Esophagus (tissue), 2 donors: ENCODE data around the gene CACNG6. TPM values are rescaled to one million over a fixed set of nuclear protein-coding genes. Genes with fewer than 3 reads are reported as not detected.
A peak's percentile ranks its signal among the peaks of the same experiment; 100 is the strongest.

Source experiments
- H3K27ac ChIP-seq, 2 donors: one replicate each; pipeline ENCODE4 v1.5.1; 2013; ENCODE audit warnings: low read depth in 2 of 2, mild to moderate bottlenecking in 2 of 2, inconsistent platforms in 1 of 2, low read length in 1 of 2, moderate library complexity in 1 of 2
- H3K27me3 ChIP-seq, 2 donors: one replicate each; pipeline ENCODE4 v1.6.1; 2013; ENCODE audit warnings: low read length in 2 of 2, control low read depth in 1 of 2, mild to moderate bottlenecking in 1 of 2; ENCODE audit not compliant: insufficient read depth in 2 of 2, control insufficient read depth in 1 of 2
- H3K36me3 ChIP-seq, 2 donors: one replicate each; pipeline ENCODE4 v1.6.1; 2013; ENCODE audit warnings: low read length in 1 of 2; ENCODE audit not compliant: control insufficient read depth in 2 of 2, insufficient read depth in 2 of 2
- H3K4me1 ChIP-seq, 2 donors: one replicate each; pipeline ENCODE4 v1.6.1; 2013; ENCODE audit warnings: low read length in 1 of 2; ENCODE audit not compliant: control insufficient read depth in 2 of 2, insufficient read depth in 2 of 2
- H3K4me3 ChIP-seq, 2 donors: one replicate each; pipeline ENCODE4 v1.5.1; 2013; ENCODE audit warnings: low read length in 2 of 2, mild to moderate bottlenecking in 2 of 2, low read depth in 1 of 2, moderate library complexity in 1 of 2
- H3K9me3 ChIP-seq, 2 donors: one replicate each; pipeline ENCODE4 v1.6.1; 2013; ENCODE audit warnings: mild to moderate bottlenecking in 2 of 2, low read depth in 1 of 2, low read length in 1 of 2, moderate library complexity in 1 of 2; ENCODE audit not compliant: control insufficient read depth in 2 of 2, insufficient read depth in 1 of 2
- WGBS, 2 donors: extraction: QIAGEN DNeasy Blood & Tissue Kit; methylation state at CpG; one replicate each; pipeline ENCODE4 v1.1.7; 2013; 5-methylcytosine and 5-hydroxymethylcytosine counted together
- polyA plus RNA-seq, 2 donors: library from polyadenylated mRNA; stranded (reverse); fragments of 200-250 nt; gene quantifications; one replicate each; pipeline ENCODE4 v1.2.3, GENCODE V29; 2013
- donor health status: healthy with polysubstance abuse.
- donor health status: Bipolar disorder and iron deficiency.

The CACNG6 gene
- polyA plus RNA-seq, 2 donors = not detected

DNA sequence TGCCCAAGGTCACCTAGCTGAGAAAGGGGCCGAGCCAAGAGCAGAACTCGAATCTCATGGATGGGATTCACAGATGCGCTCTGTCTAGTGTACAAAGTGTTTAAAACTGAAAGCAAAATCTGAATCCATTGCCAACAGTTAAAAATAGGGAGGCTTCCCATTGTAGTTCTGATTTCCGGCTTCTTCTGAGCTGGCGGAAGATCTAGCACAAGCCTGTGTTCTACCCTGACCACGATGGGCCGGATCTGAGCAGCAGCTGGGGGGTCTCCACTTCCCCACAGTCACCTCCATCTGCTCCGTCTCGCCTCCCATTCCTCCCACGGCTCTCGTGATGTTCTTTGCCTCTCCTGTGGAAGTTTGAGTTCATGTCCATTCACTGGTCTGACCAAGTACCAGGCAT, 26.3 kb upstream of the CACNG6 start:
- Histone ChIP-seq H3K27ac (no peak overlapping the region), H3K4me3 (no peak overlapping the region), H3K27me3 (peaks cover 2 to 20% of the 10 kb centered on the region in 2 donors), H3K9me3 (no peaks in the 10 kb centered on the region), H3K4me1 (peaks cover 0 to 3% of the 10 kb centered on the region in 2 donors), H3K36me3 (no peaks in the 10 kb centered on the region)
- WGBS, 2 donors = 58 to 62% methylated on average over 11 of the region's 11 CpGs

DNA sequence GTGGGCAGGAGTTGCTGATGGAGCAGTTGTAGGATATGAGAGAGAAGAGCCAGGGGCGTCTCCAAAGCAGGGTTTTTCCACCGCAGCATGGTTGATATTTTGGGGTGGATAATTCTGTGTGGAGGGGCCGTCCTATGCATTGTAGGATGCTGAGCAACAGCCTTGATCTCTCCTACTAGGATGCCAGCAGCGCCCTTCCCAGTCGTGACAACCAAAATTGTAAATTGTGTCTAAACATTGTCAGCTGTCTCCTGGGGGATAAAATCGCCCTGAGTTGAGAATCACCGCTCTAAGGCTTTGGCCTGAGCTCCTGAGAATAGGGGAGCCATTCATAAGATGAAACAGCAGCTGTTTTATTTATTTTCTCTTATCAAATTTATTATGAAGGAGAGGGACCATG, 24.5 kb upstream of the CACNG6 start:
- 64 to 66% methylated on average over 7 of the region's 7 CpGs for WGBS, 2 donors
- no peak overlapping the region for H3K27ac ChIP-seq
- no peaks in the 10 kb centered on the region for H3K9me3 ChIP-seq
- H3K4me3 ChIP-seq = no peak overlapping the region
- H3K4me1 ChIP-seq = peaks cover 0 to 3% of the 10 kb centered on the region in 2 donors
- peaks cover 2 to 14% of the 10 kb centered on the region in 2 donors for H3K27me3 ChIP-seq
- H3K36me3 ChIP-seq = no peaks in the 10 kb centered on the region

DNA sequence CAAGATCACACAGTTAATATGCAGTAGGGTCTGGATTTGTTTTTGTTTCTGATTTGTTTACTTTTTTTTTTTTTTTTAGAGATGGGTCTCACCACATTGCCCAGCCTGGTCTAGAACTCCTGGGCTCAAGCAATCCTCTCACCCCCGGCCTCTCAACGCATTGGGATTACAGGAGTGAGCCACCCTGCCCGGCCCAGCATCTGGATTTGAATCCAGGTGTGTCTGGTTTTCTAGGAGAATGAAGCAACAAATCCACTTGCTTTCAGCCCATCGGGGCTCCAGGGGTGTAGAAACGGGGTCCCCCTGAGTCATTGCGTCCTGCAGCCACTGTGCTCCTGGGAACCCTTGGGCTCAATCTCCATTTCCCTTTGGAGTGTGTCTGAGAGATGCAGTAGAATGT, 22.1 kb upstream of the CACNG6 start:
- Histone ChIP-seq H3K9me3 (no peaks in the 10 kb centered on the region), H3K4me3 (no peak overlapping the region), H3K36me3 (no peaks in the 10 kb centered on the region), H3K4me1 (no peaks in the 10 kb centered on the region), H3K27me3 (no peaks in the 10 kb centered on the region), H3K27ac (no peak overlapping the region)
- WGBS, 2 donors = 87 to 88% methylated on average over 6 of the region's 6 CpGs

DNA sequence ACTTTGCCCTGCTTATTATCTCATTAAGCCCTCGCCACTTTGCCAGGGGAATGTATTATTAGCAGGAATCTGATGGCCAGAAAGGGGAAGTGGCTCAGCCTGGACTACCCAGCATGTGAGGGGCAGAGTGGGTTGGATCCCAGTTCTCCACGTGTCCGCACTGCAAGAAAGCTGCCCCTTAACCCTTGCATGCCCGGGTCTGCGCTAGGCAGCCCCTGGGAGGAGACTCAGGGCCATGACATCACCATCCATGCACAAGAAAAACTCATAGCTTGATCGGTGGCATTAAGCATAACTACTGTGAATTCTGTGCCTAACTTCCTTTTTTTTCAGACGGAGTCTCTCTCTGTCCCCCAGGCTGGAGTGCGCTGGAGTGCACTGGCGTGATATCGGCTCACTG, 19.8 kb upstream of the CACNG6 start:
- 59 to 61% methylated on average over 10 of the region's 10 CpGs for WGBS, 2 donors
- no peak overlapping the region for H3K4me3 ChIP-seq
- H3K27me3 ChIP-seq = no peaks in the 10 kb centered on the region
- H3K27ac ChIP-seq = no peak overlapping the region
- no peaks in the 10 kb centered on the region for H3K4me1 ChIP-seq
- H3K36me3 ChIP-seq = no peaks in the 10 kb centered on the region
- no peaks in the 10 kb centered on the region for H3K9me3 ChIP-seq

DNA sequence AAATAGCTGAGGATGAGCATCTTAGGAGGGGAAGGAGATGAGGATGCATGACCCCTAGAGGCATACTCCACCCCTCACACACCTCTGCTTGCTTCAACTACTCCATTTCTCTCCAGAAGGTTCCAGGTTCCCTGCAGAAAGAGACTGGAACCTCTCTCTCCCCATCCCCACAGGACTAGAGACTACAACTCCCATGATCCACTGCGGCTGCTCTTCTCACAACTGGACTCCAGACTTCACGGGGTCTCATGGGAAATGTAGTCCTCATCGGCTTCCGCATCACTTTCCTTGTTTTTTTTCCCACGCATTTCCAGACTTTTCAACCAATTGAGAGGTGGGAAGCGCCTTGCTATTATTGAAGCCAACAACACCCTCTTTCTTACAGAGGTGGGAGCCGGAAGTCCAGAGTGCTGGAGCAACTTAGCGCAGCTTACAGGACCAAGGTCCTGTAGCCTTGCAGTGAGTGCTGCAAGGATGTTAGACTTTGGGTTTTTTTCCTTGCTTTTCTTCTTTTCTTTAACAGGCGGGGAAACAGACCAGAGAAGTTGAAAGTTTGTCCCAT, 13.9 kb upstream of the CACNG6 start:
- peaks cover 4 to 11% of the 10 kb centered on the region in 2 donors for H3K4me1 ChIP-seq
- no peak overlapping the region for H3K27ac ChIP-seq
- H3K36me3 ChIP-seq = no peaks in the 10 kb centered on the region
- peaks cover 0 to 23% of the 10 kb centered on the region in 2 donors for H3K27me3 ChIP-seq
- peaks cover under 1 to 30% of the 10 kb centered on the region in 2 donors for H3K9me3 ChIP-seq
- H3K4me3 ChIP-seq = peak overlapping the region in 1 of 2 donors; percentile 22
- 6 to 8% methylated on average over 9 of the region's 9 CpGs for WGBS, 2 donors

DNA sequence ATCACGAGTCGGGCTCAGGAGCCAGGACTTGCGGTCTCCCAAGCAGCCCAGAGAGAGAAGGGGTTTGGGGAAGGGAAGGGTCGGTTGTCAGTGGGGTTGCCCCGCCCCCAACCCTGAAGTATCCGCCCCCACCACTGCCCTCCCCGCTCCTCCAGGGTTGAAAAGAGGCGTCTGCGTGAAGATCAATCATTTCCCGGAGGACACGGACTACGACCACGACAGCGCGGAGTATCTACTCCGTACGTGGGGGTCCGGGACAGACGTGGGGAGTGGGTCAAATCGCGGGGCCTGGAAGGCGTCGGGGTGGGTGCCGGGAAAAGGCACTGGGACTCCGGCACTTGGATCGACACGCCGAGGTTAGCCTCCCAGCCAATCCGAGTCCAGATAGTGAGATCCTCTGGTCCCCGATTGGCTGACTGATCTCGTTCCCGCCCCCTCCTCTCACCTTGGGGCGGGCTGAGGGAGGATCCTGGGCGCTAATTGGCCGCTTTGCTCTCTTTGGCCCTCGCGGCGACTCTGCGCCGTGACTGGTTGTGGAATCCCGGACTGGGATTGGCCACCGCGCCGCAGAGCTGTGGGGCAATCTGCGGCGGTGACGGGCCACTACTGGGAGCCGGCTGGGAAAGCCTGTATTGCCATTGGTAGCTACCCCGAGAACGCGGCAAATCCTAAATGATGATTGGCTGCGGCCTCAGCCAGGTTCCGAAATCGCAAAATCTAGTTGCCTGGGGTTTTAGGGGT, 13.3 kb upstream of the CACNG6 start:
- Histone ChIP-seq H3K27ac (no peak overlapping the region), H3K4me1 (peaks cover 4 to 14% of the 10 kb centered on the region in 2 donors), H3K4me3 (peak overlapping the region in 1 of 2 donors; percentile 22), H3K36me3 (no peaks in the 10 kb centered on the region), H3K27me3 (peaks cover 0 to 23% of the 10 kb centered on the region in 2 donors), H3K9me3 (peaks cover 4 to 30% of the 10 kb centered on the region in 2 donors)
- WGBS, 2 donors = 7 to 12% methylated on average over 54 of the region's 54 CpGs

DNA sequence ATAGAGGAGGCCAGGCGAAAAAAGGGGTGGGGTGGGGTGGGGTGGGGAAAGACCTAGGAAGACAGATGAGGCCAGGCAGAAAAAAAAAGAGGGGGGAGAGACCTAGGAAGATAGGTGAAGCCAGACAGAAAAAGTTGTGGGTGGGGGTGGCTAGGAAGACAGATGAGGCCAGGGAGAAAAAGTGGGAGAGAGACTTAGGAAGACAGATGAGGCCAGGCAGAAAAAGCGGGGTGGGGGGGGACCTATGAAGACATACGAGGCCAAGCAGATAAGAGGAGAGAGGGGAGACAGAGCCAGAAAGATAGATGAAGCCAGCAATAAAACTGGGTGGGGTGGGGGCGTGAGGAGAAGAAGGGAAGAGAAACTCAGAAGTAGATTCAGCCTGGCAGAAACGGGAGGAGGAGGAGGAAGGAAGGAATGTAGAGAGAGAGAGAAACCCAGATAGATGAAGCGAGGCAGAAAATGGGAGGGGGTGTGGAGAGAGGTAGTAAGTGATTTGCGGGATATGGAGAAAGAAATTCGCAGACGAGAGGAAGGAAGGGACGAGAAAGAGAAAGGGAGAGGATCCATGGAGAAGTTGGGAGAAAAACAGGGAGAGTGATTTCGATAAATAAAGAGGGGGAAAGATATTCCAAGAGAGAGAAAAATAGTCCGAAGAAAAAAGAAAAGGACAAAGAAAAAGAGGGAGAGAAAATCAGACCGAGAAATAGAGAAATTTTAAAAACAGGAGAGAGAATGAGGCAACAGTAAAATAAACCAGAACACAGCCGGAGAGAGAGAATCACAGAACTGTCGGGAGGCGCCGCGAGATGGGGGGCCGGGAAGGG, 12.2 kb upstream of the CACNG6 start:
- Histone ChIP-seq H3K36me3 (no peaks in the 10 kb centered on the region), H3K4me1 (peaks cover 4 to 14% of the 10 kb centered on the region in 2 donors), H3K9me3 (peaks cover 4 to 34% of the 10 kb centered on the region in 2 donors), H3K27me3 (peaks cover 0 to 23% of the 10 kb centered on the region in 2 donors), H3K4me3 (no peak overlapping the region), H3K27ac (no peak overlapping the region)
- WGBS, 2 donors = 5 to 6% methylated on average over 19 of the region's 19 CpGs

DNA sequence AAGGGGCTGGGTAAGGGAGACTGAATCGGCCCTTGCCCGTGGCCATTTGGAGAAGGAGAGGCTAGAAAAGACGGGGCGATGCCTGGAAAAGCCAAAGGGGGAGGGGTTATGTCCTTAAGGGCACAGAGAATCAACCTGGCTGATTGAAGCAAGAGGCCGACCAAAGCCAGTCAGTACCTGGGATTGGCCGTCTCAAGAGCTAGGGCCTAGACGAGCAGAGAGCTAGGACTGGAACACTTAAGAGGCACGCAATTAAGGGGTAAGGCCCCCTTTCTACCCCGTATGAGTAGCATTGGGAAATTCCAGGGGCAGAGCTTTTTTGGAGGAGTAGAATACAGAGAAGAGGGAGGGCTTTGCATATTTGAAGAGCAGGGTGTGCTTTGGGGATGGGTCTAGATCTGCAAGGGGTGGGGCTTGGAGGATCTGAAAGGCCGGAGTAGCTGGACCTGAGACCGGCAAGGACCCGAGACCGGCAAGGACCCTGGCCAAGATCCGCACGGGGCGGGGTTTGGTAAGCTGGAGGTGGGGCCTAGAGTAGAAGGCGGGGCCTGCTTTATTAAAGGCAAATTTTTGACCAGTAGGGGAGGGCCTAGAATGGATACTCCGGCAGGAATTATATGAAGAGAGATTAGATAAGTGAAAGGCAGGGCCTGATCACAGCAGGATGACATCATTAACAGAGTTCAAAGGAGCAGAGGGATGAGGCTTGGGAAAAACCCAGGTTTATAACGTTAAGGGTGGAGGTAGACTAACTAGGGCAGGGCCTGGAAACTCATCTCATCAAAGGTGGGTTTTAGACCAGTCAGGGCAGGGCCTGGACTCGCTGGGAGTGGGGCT, 10.7 kb upstream of the CACNG6 start:
- WGBS, 2 donors = 27% methylated on average over 20 of the region's 20 CpGs
- no peaks in the 10 kb centered on the region for H3K36me3 ChIP-seq
- H3K4me3 ChIP-seq = no peak overlapping the region
- H3K9me3 ChIP-seq = peaks cover 4 to 34% of the 10 kb centered on the region in 2 donors
- H3K27ac ChIP-seq = no peak overlapping the region
- H3K4me1 ChIP-seq = peaks cover 4 to 14% of the 10 kb centered on the region in 2 donors
- H3K27me3 ChIP-seq = peaks cover 0 to 23% of the 10 kb centered on the region in 2 donors
